AG04450 (cell line): Measurements from ENCODE around the gene FIS1. TPM values are rescaled to one million over a fixed set of nuclear protein-coding genes. Genes with fewer than 3 reads are reported as not detected.
"Not testable (repeated sequence)": the region's sequence is repeated elsewhere in the genome, so short reads cannot be mapped to it uniquely, and the experiment has no call there.

ENCODE experiments used
- CTCF ChIA-PET: fragments of 300-600, 350-600 bp; formaldehyde crosslinking; extraction: SDS; loops from one replicate; lab custom pipeline; 2022; ENCODE audit warnings: antibody characterized with exemption, inconsistent platforms; lab: Charles Lee
- POLR2A ChIA-PET: fragments of 350-600 bp; formaldehyde crosslinking; extraction: SDS; loops from one replicate; lab custom pipeline; 2021; ENCODE audit warnings: antibody characterized with exemption, inconsistent platforms; lab: Yijun Ruan, JAX
- DNase-seq: peaks from one replicate; pipeline ENCODE4 v3.0.0-alpha.2; 2011; ENCODE audit warnings: low read depth, low spot score
- H3K27ac ChIP-seq: one replicate; pipeline ENCODE4 v1.5.1; 2012; ENCODE audit warnings: low read depth, low read length, control low read depth
- H3K27me3 ChIP-seq: one replicate; pipeline ENCODE4 v1.6.0; 2012; ENCODE audit warnings: low read length; ENCODE audit not compliant: control insufficient read depth, insufficient read depth
- H3K4me3 ChIP-seq: 2 replicates; pipeline ENCODE4 v1.5.1; 2011; ENCODE audit warnings: mild to moderate bottlenecking, low read depth, low read length, control low read depth
- H3K9me3 ChIP-seq: 2 replicates; pipeline ENCODE4 v1.5.1; 2012; ENCODE audit warnings: low read length; ENCODE audit not compliant: control insufficient read depth, insufficient read depth
- polyA minus RNA-seq: library from RNA; depleted of rRNA, polyadenylated mRNA; stranded (reverse); fragments of >200 nt; gene quantifications from 2 replicates; pipeline ENCODE4 v1.2.3, GENCODE V29; 2011; rRNA and poly(A)+ RNA removed
- polyA plus RNA-seq: library from polyadenylated mRNA; depleted of rRNA; stranded (reverse); fragments of >200 nt; gene quantifications from 2 replicates; pipeline ENCODE4 v1.2.3, GENCODE V29; 2011; rRNA removed
- TF ChIP-seq, protein P1 (sequence below): IDR thresholded peaks from 2 replicates; pipeline ENCODE4 v1.5.1; 2011; ENCODE audit warnings: low read depth, low read length, control low read depth, inconsistent platforms

The FIS1 gene
- polyA plus RNA-seq = 170 and 198 TPM in 2 replicates
- 67.2 and 76.8 TPM in 2 replicates for polyA minus RNA-seq

GRCh38 chr7:101244375-101245146 is at the start of gene FIS1:
TSS of gene FIS1 (minus strand) at chr7:101245081. CDS start at chr7:101245004, 77 bp downstream.
- POLR2A ChIA-PET = interaction anchor here (0.7 to 1.3 kb wide), 3 partner anchors 21 to 101 kb away, joined by 3 to 16 read pairs (median 13); partner anchors contain the start of genes PLOD3 and ZNHIT1

DNA sequence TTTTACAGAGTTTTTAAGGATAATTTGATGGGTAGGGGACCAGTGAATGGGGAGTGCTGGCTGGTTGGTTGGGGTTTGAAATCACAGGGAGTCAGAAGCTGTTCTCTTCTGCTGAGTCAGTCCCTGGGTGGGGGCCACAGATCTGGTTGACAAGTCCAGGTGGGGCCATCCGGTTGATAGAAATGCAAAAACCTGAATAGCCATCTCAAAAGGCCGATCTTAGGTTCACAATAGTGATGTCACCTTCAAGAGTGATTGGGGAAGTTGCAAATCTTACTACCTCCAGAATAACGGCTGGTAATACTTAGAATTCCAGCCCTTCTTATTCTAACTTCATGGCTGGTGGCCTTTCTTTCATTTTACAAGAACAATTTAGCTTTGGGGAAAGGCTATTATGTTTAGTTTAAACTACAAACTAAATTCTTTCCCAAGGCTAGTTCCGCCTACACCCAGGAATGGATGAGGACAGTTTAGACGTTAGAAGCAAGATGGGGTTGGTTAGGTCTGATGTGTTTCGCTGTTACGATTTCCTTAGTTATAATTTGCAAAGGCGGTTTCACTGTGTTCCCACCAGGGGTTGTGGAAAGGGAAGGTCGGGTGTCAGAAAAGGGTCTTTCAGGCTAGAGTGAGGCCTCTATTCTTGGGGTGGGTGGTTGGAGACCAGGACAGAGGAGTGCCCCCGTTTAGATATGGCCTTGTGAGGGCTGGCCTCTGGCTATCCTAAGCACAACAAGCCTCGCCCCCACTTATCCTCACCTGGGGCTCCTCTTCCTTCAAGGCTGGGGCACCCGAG is 49.4 kb upstream of the FIS1 start:
- TF ChIP-seq, protein P1, sequence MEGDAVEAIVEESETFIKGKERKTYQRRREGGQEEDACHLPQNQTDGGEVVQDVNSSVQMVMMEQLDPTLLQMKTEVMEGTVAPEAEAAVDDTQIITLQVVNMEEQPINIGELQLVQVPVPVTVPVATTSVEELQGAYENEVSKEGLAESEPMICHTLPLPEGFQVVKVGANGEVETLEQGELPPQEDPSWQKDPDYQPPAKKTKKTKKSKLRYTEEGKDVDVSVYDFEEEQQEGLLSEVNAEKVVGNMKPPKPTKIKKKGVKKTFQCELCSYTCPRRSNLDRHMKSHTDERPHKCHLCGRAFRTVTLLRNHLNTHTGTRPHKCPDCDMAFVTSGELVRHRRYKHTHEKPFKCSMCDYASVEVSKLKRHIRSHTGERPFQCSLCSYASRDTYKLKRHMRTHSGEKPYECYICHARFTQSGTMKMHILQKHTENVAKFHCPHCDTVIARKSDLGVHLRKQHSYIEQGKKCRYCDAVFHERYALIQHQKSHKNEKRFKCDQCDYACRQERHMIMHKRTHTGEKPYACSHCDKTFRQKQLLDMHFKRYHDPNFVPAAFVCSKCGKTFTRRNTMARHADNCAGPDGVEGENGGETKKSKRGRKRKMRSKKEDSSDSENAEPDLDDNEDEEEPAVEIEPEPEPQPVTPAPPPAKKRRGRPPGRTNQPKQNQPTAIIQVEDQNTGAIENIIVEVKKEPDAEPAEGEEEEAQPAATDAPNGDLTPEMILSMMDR = no peak
- no peaks in the 10 kb centered on the region; the same call in 1 of the 2 replicates for H3K9me3 ChIP-seq
- H3K27ac ChIP-seq = no peak overlapping the region
- H3K4me3 ChIP-seq = no peak overlapping the region
- peaks cover 35% of the 10 kb centered on the region for H3K27me3 ChIP-seq
- CTCF ChIA-PET = interaction anchor here (1.1 to 1.6 kb wide), 2 partner anchors 11 to 150 kb away, joined by 4 to 5 read pairs; no protein-coding TSS in a partner anchor
- POLR2A ChIA-PET = no interaction called here
- DNase-seq = no peak

More at GRCh38 chr7:101244375-101245146, at the start of gene FIS1:
- TF ChIP-seq, protein P1 = peak; percentile 87
- H3K4me3 ChIP-seq = peak within 1 kb of the TSS; percentile 98
- DNase-seq = peak; percentile 52
- H3K27me3 ChIP-seq = no peaks in the 10 kb centered on the region
- CTCF ChIA-PET = interaction anchor here (0.5 to 5.6 kb wide), 20 partner anchors 8 to 394 kb away, joined by 3 to 101 read pairs (median 6); partner anchors contain the start of genes PLOD3 and ZNHIT1
- peaks cover 5% of the 10 kb centered on the region; the same call in 1 of the 2 replicates for H3K9me3 ChIP-seq
- peak within 1 kb of the TSS; percentile 92 for H3K27ac ChIP-seq

- POLR2A ChIA-PET = not testable (repeated sequence)
- CTCF ChIA-PET = interaction anchor here (0.6 to 1.6 kb wide), 3 partner anchors 10 to 546 kb away, joined by 4 to 6 read pairs (median 5); no protein-coding TSS in a partner anchor
These were observed 48.5 kb upstream of the FIS1 start for GRCh38 chr7:101293069-101294021.

GRCh38 chr7:101292566-101292965 is 47.7 kb upstream of the FIS1 start:
- peaks cover 33% of the 10 kb centered on the region for H3K27me3 ChIP-seq

More at GRCh38 chr7:101293069-101294021, 48.5 kb upstream of the FIS1 start:
- H3K9me3 ChIP-seq, DNase-seq, H3K27ac ChIP-seq, H3K4me3 ChIP-seq: not testable (repeated sequence)
- peaks cover 31% of the 10 kb centered on the region for H3K27me3 ChIP-seq

More at GRCh38 chr7:101292566-101292965, 47.7 kb upstream of the FIS1 start:
- H3K27ac ChIP-seq, H3K9me3 ChIP-seq, H3K4me3 ChIP-seq, POLR2A ChIA-PET, DNase-seq: not testable (repeated sequence)
- CTCF ChIA-PET = interaction anchor here (0.6 to 1.6 kb wide), 2 partner anchors 10 to 546 kb away, joined by 5 to 6 read pairs; no protein-coding TSS in a partner anchor
